GM12891 (cell line): ENCODE measurements around the gene BLCAP.

Experiments
- PAX5 ChIP-seq: IDR thresholded peaks from 2 replicates; pipeline ENCODE4 v1.6.1; 2011; ENCODE audit warnings: low read length, moderate library complexity, mild to moderate bottlenecking; ENCODE audit not compliant: insufficient read depth, severe bottlenecking
- POLR2A ChIP-seq: IDR thresholded peaks from 2 replicates; pipeline ENCODE4 v1.6.1; 2011; ENCODE audit warnings: low read depth, low read length, control low read depth
- POLR2AphosphoS5 ChIP-seq: IDR thresholded peaks from 2 replicates; pipeline ENCODE4 v1.6.1; 2011; ENCODE audit warnings: low read depth, low read length, control low read depth
- POU2F2 ChIP-seq: IDR thresholded peaks from 2 replicates; pipeline ENCODE4 v1.6.1; 2011; ENCODE audit warnings: low read depth, mild to moderate bottlenecking, control low read depth, low read length, moderate library complexity
- SPI1 ChIP-seq: IDR thresholded peaks from 2 replicates; pipeline ENCODE4 v1.6.1; 2011; ENCODE audit warnings: low read depth, low read length, control low read depth
- TAF1 ChIP-seq: IDR thresholded peaks from 2 replicates; pipeline ENCODE4 v1.6.1; 2011; ENCODE audit warnings: low read depth, low read length, control low read depth

- no peak for TF ChIP-seq TAF1
- TF ChIP-seq POLR2AphosphoS5 = no peak
- no peak for TF ChIP-seq POLR2A
- no peak for TF ChIP-seq SPI1
- TF ChIP-seq PAX5 = no peak
- TF ChIP-seq POU2F2 = no peak
These were observed 47.6 kb downstream of the BLCAP start for GRCh38 chr20:37479925-37480691.
